Activated naive CD4-positive, alpha-beta T cell treated with anti-CD3 and anti-CD28 coated beads, Interleukin-2, amount 50 U/mL, for 24 hours (primary cell): ENCODE results near the gene TMEM219.
A peak's percentile ranks its signal among the peaks of the same experiment; 100 is the strongest.
"Not testable (repeated sequence)": the region's sequence is repeated elsewhere in the genome, so short reads cannot be mapped to it uniquely, and the experiment has no call there.

Experiments used
- H3K27ac Mint-ChIP-seq: one replicate; pipeline ENCODE4 v1.8.0; 2021; ENCODE audit warnings: mild to moderate bottlenecking, mixed read lengths
- H3K27me3 Mint-ChIP-seq: one replicate; pipeline ENCODE4 v1.8.0; 2021; ENCODE audit warnings: mixed read lengths
- H3K36me3 Mint-ChIP-seq: one replicate; pipeline ENCODE4 v1.8.0; 2021; ENCODE audit warnings: mixed read lengths
- H3K4me1 Mint-ChIP-seq: one replicate; pipeline ENCODE4 v1.8.0; 2021; ENCODE audit warnings: mixed read lengths
- H3K4me3 Mint-ChIP-seq: one replicate; pipeline ENCODE4 v1.8.0; 2021; ENCODE audit warnings: mild to moderate bottlenecking, mixed read lengths
- H3K9me3 Mint-ChIP-seq: one replicate; pipeline ENCODE4 v1.8.0; 2021; ENCODE audit warnings: mixed read lengths

Gene TMEM219

GRCh38 chr16:29931750-29932149 lies 30.1 kb upstream of the TMEM219 start:
- H3K27ac Mint-ChIP-seq, H3K36me3 Mint-ChIP-seq, H3K4me3 Mint-ChIP-seq, H3K9me3 Mint-ChIP-seq, H3K27me3 Mint-ChIP-seq: not testable (repeated sequence)
- peaks cover 14% of the 10 kb centered on the region for H3K4me1 Mint-ChIP-seq

- no peak overlapping the region for H3K27ac Mint-ChIP-seq
- peaks cover 2% of the 10 kb centered on the region for H3K27me3 Mint-ChIP-seq
- no peak overlapping the region for H3K4me3 Mint-ChIP-seq
- peaks cover 9% of the 10 kb centered on the region for H3K4me1 Mint-ChIP-seq
- H3K9me3 Mint-ChIP-seq: no peaks in the 10 kb centered on the region
- no peaks in the 10 kb centered on the region for H3K36me3 Mint-ChIP-seq
These were observed 21.2 kb upstream of the TMEM219 start for GRCh38 chr16:29940656-29941055.

- H3K27me3 Mint-ChIP-seq: no peaks in the 10 kb centered on the region
- no peak overlapping the region for H3K4me3 Mint-ChIP-seq
- peak overlapping the region; percentile 81 for H3K27ac Mint-ChIP-seq
- H3K9me3 Mint-ChIP-seq: no peaks in the 10 kb centered on the region
- no peaks in the 10 kb centered on the region for H3K36me3 Mint-ChIP-seq
- H3K4me1 Mint-ChIP-seq: peaks cover 9% of the 10 kb centered on the region
These were observed 17.8 kb upstream of the TMEM219 start for GRCh38 chr16:29943846-29944799.

- Mint-ChIP-seq H3K4me1 (peaks cover 6% of the 10 kb centered on the region), H3K9me3 (no peaks in the 10 kb centered on the region), H3K27me3 (no peaks in the 10 kb centered on the region), H3K27ac (no peak overlapping the region), H3K36me3 (no peaks in the 10 kb centered on the region), H3K4me3 (no peak overlapping the region)
These were observed 14.0 kb upstream of the TMEM219 start for GRCh38 chr16:29947897-29948296.

- Mint-ChIP-seq H3K27me3 (no peaks in the 10 kb centered on the region), H3K36me3 (no peaks in the 10 kb centered on the region), H3K9me3 (no peaks in the 10 kb centered on the region), H3K27ac (no peak overlapping the region), H3K4me1 (no peaks in the 10 kb centered on the region), H3K4me3 (no peak overlapping the region)
These were observed 10.9 kb upstream of the TMEM219 start for GRCh38 chr16:29950806-29951461.

GRCh38 chr16:29951625-29952365 lies 10.1 kb upstream of the TMEM219 start:
- no peaks in the 10 kb centered on the region for H3K36me3 Mint-ChIP-seq
- no peaks in the 10 kb centered on the region for H3K4me1 Mint-ChIP-seq
- H3K27ac Mint-ChIP-seq: no peak overlapping the region
- H3K4me3 Mint-ChIP-seq: no peak overlapping the region
- no peaks in the 10 kb centered on the region for H3K27me3 Mint-ChIP-seq
- no peaks in the 10 kb centered on the region for H3K9me3 Mint-ChIP-seq

GRCh38 chr16:29958756-29959155 lies 3.1 kb upstream of the TMEM219 start:
- Mint-ChIP-seq H3K27ac (peak overlapping the region; percentile 17), H3K36me3 (no peaks in the 10 kb centered on the region), H3K4me1 (peaks cover 18% of the 10 kb centered on the region), H3K4me3 (no peak overlapping the region), H3K27me3 (no peaks in the 10 kb centered on the region), H3K9me3 (no peaks in the 10 kb centered on the region)

GRCh38 chr16:29959293-29959692 lies 2.6 kb upstream of the TMEM219 start:
- Mint-ChIP-seq H3K27me3 (no peaks in the 10 kb centered on the region), H3K4me1 (peaks cover 18% of the 10 kb centered on the region), H3K4me3 (no peak overlapping the region), H3K36me3 (no peaks in the 10 kb centered on the region), H3K9me3 (no peaks in the 10 kb centered on the region), H3K27ac (no peak overlapping the region)

- not testable (repeated sequence) for H3K27ac Mint-ChIP-seq, H3K36me3 Mint-ChIP-seq, H3K4me3 Mint-ChIP-seq, H3K27me3 Mint-ChIP-seq, H3K9me3 Mint-ChIP-seq
- H3K4me1 Mint-ChIP-seq: peaks cover 18% of the 10 kb centered on the region
These were observed 2.1 kb upstream of the TMEM219 start for GRCh38 chr16:29959821-29960220.

- peaks cover 20% of the 10 kb centered on the region for H3K4me1 Mint-ChIP-seq
- H3K36me3 Mint-ChIP-seq: peaks cover 3% of the 10 kb centered on the region
- peak overlapping the region; percentile 89 for H3K4me3 Mint-ChIP-seq
- H3K9me3 Mint-ChIP-seq: no peaks in the 10 kb centered on the region
- H3K27me3 Mint-ChIP-seq: no peaks in the 10 kb centered on the region
- H3K27ac Mint-ChIP-seq: peak overlapping the region; percentile 65
These were observed 776 bp upstream of the TMEM219 start for GRCh38 chr16:29961127-29961478.

- peaks cover 22% of the 10 kb centered on the region for H3K4me1 Mint-ChIP-seq
- H3K27me3 Mint-ChIP-seq: no peaks in the 10 kb centered on the region
- peaks cover 3% of the 10 kb centered on the region for H3K36me3 Mint-ChIP-seq
- peak overlapping the region; percentile 89 for H3K4me3 Mint-ChIP-seq
- no peaks in the 10 kb centered on the region for H3K9me3 Mint-ChIP-seq
- H3K27ac Mint-ChIP-seq: peak overlapping the region; percentile 88
These were observed 590 bp downstream of the TMEM219 start for GRCh38 chr16:29962344-29962994.

GRCh38 chr16:29963021-29963743 lies 1.3 kb downstream of the TMEM219 start:
- Mint-ChIP-seq H3K36me3 (peaks cover 3% of the 10 kb centered on the region), H3K4me3 (peak overlapping the region; percentile 89), H3K27me3 (no peaks in the 10 kb centered on the region), H3K4me1 (peaks cover 22% of the 10 kb centered on the region), H3K9me3 (no peaks in the 10 kb centered on the region), H3K27ac (peak overlapping the region; percentile 88)

- Mint-ChIP-seq H3K9me3 (no peaks in the 10 kb centered on the region), H3K4me3 (no peak overlapping the region), H3K4me1 (peaks cover 12% of the 10 kb centered on the region), H3K27me3 (no peaks in the 10 kb centered on the region), H3K36me3 (peaks cover 8% of the 10 kb centered on the region), H3K27ac (no peak overlapping the region)
These were observed 6.3 kb downstream of the TMEM219 start for GRCh38 chr16:29968205-29968604.

- no peak overlapping the region for H3K27ac Mint-ChIP-seq
- H3K4me3 Mint-ChIP-seq: no peak overlapping the region
- no peaks in the 10 kb centered on the region for H3K9me3 Mint-ChIP-seq
- H3K27me3 Mint-ChIP-seq: no peaks in the 10 kb centered on the region
- H3K36me3 Mint-ChIP-seq: peaks cover 5% of the 10 kb centered on the region
- peaks cover 27% of the 10 kb centered on the region for H3K4me1 Mint-ChIP-seq
These were observed 9.4 kb downstream of the TMEM219 start for GRCh38 chr16:29971304-29971703.

GRCh38 chr16:29972500-29972899 lies 10.6 kb downstream of the TMEM219 start:
- H3K4me3 Mint-ChIP-seq: no peak overlapping the region
- peak overlapping the region; percentile 91 for H3K27ac Mint-ChIP-seq
- H3K27me3 Mint-ChIP-seq: no peaks in the 10 kb centered on the region
- no peaks in the 10 kb centered on the region for H3K9me3 Mint-ChIP-seq
- peaks cover 5% of the 10 kb centered on the region for H3K36me3 Mint-ChIP-seq
- peaks cover 36% of the 10 kb centered on the region for H3K4me1 Mint-ChIP-seq
